ENCODE measurements around the gene MVK.

Gene MVK

GRCh38 chr12:109531411-109531810 is 42.2 kb upstream of the MVK start:
- DNase-seq (ENCODE audit: low spot score), result no peak
- no peak for TF ChIP-seq CTCF (IDR thresholded peaks at IDR 0.05; ENCODE audit: extremely low read depth, insufficient read depth, missing control alignments)
- in situ Hi-C loops (cut with MboI; ENCODE audit: low pct_unique_long_range_greater_than_20kb, low sequenced_read_pairs, unreplicated experiment), result no loop called here

- TF ChIP-seq CTCF (IDR thresholded peaks at IDR 0.05; ENCODE audit: extremely low read depth, insufficient read depth, missing control alignments), result no peak
- DNase-seq (ENCODE audit: low spot score), result no peak
- in situ Hi-C loops (cut with MboI; ENCODE audit: low pct_unique_long_range_greater_than_20kb, low sequenced_read_pairs, unreplicated experiment), result no loop called here
Measured at GRCh38 chr12:109532721-109533486, 40.7 kb upstream of the MVK start.

GRCh38 chr12:109533487-109533740 is 40.2 kb upstream of the MVK start:
- no peak for TF ChIP-seq CTCF (IDR thresholded peaks at IDR 0.05; ENCODE audit: extremely low read depth, insufficient read depth, missing control alignments)
- in situ Hi-C loops (cut with MboI; ENCODE audit: low pct_unique_long_range_greater_than_20kb, low sequenced_read_pairs, unreplicated experiment), result no loop called here
- no peak for DNase-seq (ENCODE audit: low spot score)

- TF ChIP-seq CTCF (IDR thresholded peaks at IDR 0.05; ENCODE audit: extremely low read depth, insufficient read depth, missing control alignments), result no peak
- no peak for DNase-seq (ENCODE audit: low spot score)
- in situ Hi-C loops (cut with MboI; ENCODE audit: low pct_unique_long_range_greater_than_20kb, low sequenced_read_pairs, unreplicated experiment), result no loop called here
Measured at GRCh38 chr12:109534456-109534855, 39.1 kb upstream of the MVK start.

- TF ChIP-seq CTCF (IDR thresholded peaks at IDR 0.05; ENCODE audit: extremely low read depth, insufficient read depth, missing control alignments), result no peak
- DNase-seq (ENCODE audit: low spot score), result no peak
- in situ Hi-C loops (cut with MboI; ENCODE audit: low pct_unique_long_range_greater_than_20kb, low sequenced_read_pairs, unreplicated experiment), result no loop called here
Measured at GRCh38 chr12:109535231-109535862, 38.2 kb upstream of the MVK start.

- no peak for DNase-seq (ENCODE audit: low spot score)
- in situ Hi-C loops (cut with MboI; ENCODE audit: low pct_unique_long_range_greater_than_20kb, low sequenced_read_pairs, unreplicated experiment), result no loop called here
- TF ChIP-seq CTCF (IDR thresholded peaks at IDR 0.05; ENCODE audit: extremely low read depth, insufficient read depth, missing control alignments), result no peak
Measured at GRCh38 chr12:109535863-109536250, 37.7 kb upstream of the MVK start.

Data from GM13977 (cell line).